Measurements from ENCODE around the gene CAPN13.
"Not testable (repeated sequence)": the region's sequence is repeated elsewhere in the genome, so short reads cannot be mapped to it uniquely, and the experiment has no call there.

Gene CAPN13

DNA sequence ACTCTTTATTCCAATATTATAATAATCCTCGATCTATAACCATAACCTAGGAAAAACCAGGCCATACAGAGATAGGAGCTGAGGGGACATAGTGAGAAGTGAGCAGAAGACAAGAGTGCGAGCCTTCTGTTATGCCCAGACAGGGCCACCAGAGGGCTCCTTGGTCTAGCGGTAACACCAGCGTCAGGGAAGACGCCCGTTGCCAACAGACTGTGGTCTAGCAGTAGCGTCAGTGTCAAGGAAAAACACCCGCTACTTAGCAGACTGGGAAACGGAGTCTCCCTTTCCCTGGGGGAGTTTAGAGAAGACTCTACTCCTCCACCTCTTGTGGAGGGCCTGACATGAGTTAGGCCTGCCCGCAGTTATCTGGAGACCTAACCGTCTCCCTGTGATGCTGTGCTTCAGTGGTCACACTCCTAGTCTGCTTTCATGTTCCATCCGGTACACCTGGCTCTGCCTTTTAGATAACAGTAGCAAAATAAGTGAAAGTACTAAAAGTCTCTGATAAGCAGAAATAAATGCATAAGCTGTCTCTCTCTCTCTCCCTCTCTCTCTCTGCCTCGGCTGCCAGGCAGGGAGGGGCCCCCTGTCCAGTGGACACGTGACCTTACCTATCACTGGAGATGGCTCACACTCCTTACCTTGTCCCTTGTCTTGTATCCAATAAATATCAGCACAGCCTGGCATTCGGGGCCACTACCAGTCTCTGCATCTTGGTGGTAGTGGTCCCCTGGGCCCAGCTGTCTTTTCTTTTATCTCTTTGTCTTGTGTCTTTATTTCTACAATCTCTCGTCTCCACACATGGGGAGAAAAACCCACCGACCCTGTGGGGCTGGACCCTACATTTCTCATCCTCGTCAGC, 109.8 kb downstream of the CAPN13 start:
- DNase-seq: not testable (repeated sequence)

DNA sequence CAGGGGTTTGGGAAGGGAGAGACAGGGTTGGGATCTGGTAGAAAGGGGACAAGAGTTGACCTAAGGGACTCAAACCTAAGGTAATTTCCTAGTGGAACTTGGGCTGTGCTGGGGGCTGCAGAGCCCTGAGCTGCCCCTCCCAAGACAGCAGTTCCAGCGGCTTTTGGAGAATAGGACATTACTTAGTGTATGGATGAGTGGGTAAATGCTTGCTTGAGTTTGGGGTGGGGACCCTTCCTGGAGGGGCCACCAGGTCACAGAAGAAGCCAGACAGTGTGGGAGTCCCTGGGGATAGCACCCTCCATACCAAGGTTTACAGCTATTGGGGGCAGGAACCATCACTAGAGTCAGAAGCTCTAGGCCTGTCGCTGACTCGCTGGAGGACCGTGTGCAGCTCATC, 111.5 kb downstream of the CAPN13 start:
- no peak for DNase-seq

GRCh38 chr2:30694286-30695055, 112.8 kb downstream of the CAPN13 start:
- DNase-seq: no peak

GRCh38 chr2:30693821-30694281, 113.4 kb downstream of the CAPN13 start:
- no peak for DNase-seq

GRCh38 chr2:30692829-30693275, 114.4 kb downstream of the CAPN13 start:
- DNase-seq: no peak

DNA sequence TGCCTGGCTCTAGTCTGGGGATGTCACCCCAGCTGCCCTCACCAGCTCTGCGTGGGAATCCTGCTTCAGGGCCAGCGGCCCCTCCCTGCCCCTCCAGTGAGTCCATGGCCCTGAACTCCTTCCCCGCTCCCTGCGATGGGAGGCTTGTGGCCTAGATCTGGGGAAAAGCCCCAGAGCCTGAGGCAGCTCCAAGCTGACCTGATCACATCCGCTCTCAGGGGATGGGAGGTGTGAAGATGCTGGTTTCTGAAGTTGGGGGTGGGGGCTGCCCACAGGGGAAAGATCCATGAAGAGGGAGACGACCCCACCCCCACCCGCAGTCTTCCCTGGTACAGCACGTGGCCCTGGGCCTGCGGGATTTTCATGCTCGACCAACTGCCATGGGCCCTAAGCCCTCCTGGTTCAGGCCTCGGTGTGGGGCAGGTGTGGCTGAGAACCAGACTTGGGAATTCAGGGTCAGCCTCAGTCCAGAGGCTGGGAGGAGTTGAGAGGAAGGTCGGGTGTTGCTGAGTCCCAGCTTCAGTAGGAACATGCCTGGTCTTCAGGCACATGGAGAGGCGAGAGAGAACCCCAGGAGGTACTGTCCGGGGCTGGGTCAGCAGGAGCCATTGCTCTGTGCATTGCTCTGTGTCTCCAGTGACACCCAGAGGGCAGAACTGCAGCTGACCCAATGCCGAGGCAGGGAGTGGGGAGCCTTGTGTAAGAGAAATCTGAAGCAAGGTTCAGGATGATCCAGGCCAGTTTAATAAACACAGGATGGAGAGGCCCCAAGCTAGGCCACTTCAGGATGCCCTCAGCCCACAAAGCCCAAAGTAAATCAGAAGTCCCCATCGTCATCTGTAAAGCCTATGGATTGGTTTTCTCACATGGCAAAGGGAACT, 115.1 kb downstream of the CAPN13 start:
- no peak for DNase-seq

DNA sequence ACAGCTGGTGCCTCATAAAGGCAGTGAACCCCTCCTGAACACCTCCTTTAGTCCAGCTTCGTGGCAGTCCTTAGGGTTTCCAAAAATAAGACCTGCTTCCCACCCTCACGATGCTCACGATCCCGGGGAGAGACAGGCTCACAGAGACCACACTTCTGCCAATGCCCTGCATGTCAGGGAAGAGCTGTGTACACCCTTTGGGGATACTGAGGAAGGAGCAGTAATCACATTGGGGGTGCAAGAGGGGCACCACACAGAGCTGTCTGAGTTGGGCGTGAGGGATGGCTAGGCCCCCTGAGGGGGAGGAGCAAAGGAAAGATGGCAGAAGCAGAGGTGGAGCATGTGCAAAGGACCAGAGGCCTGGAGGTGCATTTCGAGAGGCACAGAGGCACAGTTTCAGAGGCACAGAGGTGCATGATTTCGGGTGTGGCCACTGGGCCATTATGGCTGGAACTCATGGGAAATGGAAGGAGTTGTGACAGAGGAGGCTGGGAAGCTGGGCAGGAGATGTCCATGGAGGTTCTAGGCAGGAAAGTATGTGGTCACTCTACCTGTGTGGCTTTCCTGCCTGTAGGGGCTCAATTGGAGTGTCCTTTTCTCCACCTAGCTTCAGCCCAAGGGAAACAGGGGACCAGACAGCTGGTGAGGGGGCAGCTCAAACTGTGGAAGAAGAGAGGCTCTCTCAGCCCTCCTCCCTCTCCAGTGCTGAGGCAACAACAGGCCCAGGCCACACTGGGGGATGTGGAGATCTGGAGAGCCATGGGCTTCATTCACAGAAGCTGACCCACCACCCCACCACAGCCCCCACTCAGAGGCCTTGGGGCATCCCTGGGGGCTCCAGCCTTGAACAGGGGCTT, 115.9 kb downstream of the CAPN13 start:
- no peak for DNase-seq

GRCh38 chr2:30690126-30690561, 117.1 kb downstream of the CAPN13 start:
- DNase-seq: no peak

- DNase-seq: no peak
Observed at GRCh38 chr2:30689496-30690125, 117.6 kb downstream of the CAPN13 start.

DNA sequence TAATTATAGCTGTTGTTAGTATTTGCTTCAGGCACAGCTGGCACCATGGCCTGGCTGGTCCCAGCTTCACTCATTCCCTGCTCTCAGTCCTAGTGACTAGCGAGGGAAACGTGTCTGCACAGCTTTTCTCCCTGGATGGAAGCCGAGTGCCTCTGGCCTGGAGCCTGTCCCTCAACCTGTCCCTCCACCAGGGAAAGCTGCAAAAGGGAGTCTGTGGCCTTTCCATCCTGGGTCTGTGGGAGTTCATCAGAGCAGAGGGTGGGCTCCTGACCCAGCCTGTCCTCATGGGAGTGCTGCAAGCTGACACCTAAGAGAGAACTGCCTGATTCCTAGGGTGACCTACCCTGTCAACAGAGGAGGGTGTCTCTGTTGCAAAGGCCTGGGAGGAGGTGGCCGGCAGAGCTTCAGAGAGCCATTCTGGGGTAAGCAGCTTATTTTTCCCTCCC, 118.3 kb downstream of the CAPN13 start:
- no peak for DNase-seq

DNA sequence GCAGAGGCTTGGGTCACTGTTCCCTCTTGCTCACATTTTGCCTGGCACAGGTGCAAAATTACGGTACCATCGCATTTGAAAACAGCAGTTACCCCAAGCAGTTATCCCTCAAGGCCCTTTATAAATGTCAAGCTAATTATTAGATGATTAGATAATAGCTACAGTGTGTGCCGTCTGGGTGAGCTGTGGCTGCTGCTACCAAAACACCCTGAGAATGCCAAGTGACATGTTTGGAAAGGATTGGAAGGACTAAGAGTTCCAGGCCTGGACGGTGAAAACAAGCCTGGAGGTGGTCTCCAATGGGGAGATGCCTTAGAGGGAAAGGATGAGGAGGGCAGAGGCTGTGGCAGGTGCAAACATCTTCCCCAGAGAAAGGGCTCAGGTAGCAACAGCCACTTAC, 120.6 kb downstream of the CAPN13 start:
- DNase-seq: no peak

- no peak for DNase-seq
Observed at GRCh38 chr2:30686000-30686399, 121.2 kb downstream of the CAPN13 start.

GRCh38 chr2:30684996-30685395, 122.2 kb downstream of the CAPN13 start:
- no peak for DNase-seq

- no peak for DNase-seq
Observed at GRCh38 chr2:30684516-30684915, 122.7 kb downstream of the CAPN13 start.

DNA sequence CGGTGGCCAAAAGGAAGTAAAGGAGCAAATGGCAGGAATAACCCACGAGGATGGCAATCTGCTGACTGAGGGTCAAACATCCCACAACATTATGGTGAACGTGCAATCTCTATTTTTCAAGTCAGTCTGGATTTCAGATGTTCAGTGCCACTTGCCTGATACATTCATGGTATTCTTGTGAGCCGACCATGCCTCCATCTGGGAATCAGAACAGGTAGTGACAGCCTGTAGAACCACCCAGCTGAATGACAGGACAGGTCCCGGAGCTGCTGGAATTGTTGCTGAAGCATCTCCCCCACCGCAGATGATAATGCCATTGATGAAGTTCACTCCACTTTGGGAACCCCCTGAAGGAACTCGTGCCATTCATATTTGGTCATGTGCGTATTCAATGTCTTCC, 123.2 kb downstream of the CAPN13 start:
- no peak for DNase-seq

DNA sequence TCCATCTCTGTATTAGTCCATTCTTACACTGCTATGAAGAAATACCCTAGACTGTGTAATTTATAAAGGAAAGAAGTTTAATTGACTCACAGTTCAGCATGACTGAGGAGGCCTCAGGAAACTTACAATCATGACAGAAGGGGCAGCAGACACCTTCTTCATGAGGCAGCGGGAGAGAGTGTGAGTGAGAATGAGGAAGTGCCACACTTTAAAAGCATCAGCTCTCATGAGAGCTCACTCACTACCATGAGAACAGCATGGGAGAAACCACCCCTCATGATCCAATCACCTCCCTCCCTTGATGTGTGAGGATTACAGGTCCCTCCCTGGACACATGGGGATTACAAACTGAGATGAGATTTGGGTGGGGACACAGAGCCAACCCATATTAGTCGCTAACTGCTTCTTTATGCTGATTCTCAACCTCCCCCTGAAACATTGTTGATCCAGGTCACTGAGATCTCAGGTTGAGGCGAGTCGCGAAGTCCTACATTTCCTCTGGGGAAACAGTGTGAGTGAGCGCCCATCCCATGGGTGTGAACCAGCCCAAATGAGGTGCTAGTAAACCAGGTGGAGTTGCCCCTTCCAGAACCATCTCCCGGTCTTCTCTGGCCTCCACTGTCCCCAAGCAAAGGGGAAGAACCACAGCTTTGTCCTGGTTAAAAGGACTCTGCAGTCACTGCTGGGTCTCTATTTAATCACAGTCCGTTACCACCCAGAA, 123.8 kb downstream of the CAPN13 start:
- DNase-seq: no peak

DNA sequence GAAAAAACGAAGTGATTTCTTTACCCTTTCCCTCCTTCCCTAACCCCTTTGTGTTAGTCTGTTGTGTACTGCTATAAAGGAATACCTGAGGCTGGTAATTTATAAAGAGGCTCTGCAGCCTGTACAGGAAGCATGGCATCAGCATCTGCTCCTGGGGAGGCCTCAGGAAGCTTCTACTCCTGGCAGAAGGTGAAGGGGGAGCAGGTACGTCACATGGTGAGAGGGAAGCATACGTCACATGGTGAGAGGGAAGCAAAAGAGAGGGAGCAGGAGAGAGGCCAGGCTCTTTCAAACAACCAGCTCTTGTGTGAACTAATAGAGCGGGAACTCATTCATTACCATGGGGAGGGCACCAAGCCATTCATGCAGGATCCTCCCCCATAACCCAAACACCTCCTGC, 126.2 kb downstream of the CAPN13 start:
- no peak for DNase-seq

DNA sequence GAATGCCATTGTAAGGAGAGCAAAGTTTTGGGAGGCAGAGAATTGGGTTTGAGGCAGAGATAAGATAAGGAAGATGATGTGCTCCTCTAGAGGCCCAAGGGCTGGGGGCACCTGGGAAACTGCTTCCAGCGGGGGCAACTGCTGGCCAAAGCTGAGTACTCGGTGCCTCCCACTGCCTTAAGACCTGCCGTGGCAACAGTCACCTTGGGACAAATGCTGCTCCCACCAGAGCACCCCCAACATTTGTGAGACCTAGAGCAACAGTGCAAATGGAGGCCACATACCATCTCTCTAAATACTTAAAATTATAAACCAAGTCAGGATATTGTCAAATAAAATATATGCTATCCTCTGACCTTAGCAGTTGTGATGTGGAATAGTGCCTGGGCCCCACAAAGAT, 127.1 kb downstream of the CAPN13 start:
- DNase-seq: no peak

GRCh38 chr2:30679426-30680088, 127.7 kb downstream of the CAPN13 start:
- DNase-seq: no peak

Measured in activated CD4-positive, CD25-positive, alpha-beta regulatory T cell treated with anti-CD3 and anti-CD28 coated beads, Interleukin-2, amount 50 U/mL, for 72 hours (primary cell).